HG03025 (cell line): ENCODE results near the gene SLC1A7.

Source experiments
- ATAC-seq: cut with Tn5 transposase; IDR thresholded peaks from one replicate; pipeline ENCODE4 v1.9.1; 2021; ENCODE audit warnings: mild to moderate bottlenecking, moderate library complexity; ENCODE audit not compliant: unreplicated experiment, low FRiP score

Gene SLC1A7

DNA sequence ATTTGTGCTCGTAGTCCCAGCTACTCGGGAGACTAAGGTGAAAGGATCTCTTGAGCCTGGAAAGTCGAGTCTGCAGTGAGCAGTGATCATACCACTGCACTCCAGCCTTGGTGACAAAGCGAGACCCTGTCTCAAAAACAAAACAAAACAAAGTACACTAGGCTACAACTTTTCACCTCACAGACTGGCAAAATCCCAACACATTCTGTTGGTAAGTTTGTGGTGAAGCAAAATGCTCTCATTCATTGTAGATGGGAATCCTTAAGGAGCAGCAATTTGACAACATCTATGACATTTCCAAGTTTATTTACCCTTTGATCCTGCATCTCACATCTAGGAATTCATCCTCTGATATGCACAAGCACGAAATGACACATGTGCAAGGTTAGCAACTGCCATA lies 20.2 kb upstream of the SLC1A7 start:
- no peak for ATAC-seq

DNA sequence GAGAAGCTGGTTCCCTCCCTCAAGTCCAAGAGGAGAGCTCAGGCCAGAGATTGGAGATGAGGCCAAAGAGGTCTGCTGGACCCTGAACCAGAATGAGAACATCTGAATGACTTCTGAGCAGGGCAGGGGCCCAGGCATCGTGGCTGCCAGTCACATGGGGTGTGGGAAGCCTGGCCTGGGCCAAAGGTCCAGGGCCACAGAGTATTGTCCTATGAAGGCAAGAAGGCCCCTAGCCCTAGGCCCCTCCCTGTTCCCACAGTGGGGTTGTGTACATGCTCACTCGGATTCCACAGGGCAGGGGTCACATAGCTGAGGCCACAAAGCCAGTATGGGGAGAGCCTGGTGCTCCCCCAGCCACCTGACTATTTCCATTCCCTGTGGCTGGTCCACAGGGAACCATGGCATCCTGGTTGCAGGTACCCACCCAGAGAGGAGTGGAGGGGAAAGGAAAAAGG lies 18.5 kb upstream of the SLC1A7 start:
- ATAC-seq: no peak

DNA sequence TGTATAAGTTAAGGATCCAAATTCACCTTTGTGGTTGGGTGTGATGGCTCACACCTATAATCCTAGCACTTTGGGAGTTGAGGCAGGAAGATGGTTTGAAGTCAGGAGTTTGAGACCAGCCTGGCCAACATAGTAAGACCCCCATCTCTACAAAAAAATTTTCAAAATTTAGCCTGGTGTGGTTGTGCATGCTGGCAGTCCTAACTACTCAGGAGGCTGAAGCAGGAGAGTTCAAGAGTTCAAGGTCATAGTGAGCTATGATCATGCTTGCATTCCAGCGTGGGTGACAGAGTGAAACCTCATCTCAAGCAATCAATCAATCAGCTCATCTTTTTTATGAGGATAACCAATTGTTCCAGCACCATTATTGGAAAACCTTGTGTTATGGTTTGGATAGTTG lies 16.5 kb upstream of the SLC1A7 start:
- no peak for ATAC-seq

DNA sequence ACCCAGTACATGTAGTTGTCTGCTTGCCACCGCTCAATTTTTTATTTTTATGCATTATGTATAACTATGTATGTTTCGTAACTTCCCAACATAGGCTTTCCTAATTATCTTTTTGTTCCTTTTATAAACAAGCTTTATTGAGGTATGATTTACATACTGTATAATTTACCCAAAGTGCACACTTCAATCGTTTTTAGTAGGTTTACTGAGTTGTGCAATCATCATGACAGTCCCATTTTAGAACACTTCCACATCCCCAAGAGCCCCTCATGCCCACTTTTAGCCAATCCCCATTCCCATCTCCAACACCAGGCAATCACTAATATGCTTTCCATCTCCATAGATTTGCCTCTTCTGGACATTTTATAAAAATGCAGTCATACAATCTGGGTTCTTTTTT lies 14.3 kb upstream of the SLC1A7 start:
- no peak for ATAC-seq

DNA sequence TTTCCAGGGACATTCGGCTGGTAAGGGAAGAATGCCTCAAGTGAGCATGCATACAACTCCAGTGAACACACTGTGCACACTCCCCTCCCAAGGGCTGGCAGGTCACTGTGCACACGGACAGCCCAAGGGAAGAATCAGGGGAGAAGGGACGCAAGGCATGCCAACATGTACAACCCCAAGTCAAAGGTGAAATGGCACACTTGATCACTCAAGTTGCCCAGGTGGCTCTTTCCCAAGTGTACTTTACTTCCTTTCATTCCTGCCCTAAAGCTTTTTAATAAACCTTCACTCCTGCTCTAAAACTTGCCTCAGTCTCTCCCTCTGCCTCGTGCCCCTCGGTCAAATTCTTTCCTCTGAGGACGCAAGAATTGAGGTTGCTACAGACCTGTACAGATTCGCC lies 13.5 kb upstream of the SLC1A7 start:
- ATAC-seq: no peak

DNA sequence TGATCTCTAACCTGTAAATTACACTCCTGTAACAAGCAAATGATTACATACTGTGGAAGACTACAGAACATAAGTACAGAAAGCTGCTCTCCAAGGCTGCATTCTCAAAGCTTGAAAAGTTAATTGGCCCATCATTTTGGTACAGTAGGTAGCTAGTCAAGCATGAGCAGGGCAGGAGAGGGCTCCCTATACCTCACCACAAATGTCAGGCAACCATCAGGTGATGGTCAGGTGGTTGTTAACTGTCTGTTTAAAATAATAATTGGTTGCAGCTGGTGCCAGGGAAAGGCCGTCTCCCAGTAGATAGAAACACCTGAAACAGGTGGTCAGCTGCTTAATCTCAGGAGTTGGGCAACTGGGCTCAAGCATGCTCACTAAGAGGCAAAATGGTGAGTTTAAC lies 13.1 kb upstream of the SLC1A7 start:
- ATAC-seq: no peak

DNA sequence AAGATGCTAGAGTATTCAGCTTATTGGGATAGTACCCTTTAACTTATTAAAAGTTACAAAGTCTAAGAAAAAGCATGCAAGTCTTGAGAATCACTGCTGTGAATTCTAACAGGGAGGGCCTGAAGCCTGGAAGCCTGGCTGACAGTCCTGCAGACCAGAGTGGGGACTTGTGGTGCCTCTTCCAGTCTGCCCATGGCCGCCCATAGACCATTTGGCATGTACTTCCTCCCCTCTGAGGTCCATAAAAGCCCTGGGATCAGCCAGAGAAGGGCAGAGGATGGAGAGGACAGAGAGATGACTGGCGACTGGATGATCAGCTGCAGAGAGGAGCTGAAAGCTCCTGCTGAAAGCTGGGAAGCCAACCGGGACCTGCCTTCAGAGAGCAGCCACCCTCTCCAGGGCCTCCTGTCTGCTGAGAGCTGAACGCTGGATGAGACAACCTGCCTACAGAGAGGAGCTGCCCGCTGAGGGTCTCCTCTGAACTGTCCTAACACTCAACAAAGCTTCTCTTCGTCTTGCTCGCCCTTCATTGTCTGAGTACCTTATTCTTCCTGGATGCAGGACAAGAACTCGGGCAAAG lies 12.5 kb upstream of the SLC1A7 start:
- no peak for ATAC-seq

DNA sequence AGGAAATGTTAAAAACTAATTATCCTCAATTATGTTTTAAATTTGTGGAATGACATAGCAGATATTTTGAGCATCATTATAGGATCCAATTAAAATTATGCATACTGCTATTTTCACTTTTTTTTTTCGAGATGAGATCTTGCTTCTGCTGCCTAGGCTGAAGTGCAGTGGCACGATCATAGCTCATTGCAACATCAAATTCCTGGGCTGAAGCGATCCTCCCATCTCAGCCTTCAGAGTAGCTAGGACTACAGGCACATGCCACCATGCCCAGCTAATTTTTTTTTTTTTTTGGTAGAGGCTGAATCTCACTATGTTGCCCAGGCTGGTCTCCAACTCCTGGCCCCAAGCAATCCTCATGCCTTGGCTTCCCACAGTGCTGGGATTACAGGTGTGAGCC lies 11.3 kb upstream of the SLC1A7 start:
- ATAC-seq: no peak

DNA sequence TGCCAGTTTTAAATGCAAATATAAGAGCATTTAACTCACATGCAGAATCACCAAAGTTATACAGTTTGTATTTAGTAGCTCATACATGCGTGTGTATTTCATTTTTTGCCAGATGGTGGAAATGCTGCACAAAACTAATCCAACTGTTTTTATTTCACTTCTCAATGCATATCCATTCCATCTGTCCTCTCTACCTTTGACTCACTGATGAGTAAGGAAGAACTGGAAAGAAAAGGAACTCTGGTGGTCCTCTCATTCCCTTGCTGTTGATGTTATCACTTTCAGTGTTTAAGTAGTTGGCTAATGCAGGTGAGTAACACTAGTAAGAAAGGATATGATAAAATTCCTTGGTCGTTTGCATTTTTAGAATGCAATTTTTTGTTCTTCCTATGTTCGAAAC lies 5.7 kb upstream of the SLC1A7 start:
- ATAC-seq: no peak

DNA sequence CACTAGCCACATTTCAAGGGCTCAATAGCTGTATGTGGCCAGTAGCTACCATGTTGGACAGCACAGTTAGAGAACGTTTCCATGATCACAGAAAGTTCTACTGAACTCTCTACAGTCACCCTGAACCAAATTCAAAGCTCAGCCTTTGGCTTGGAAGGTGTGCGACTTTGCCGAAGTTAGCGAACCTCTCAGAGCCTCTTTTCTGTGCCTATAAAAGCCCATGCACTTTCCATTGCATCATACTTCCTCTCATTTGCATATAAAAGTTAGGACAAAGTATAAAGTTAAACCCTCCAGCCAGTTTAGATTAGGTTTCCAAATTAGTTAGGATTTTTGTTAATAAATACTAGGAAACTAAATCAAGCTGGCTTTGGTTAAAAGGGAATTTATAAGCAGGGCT lies 4.7 kb upstream of the SLC1A7 start:
- no peak for ATAC-seq

DNA sequence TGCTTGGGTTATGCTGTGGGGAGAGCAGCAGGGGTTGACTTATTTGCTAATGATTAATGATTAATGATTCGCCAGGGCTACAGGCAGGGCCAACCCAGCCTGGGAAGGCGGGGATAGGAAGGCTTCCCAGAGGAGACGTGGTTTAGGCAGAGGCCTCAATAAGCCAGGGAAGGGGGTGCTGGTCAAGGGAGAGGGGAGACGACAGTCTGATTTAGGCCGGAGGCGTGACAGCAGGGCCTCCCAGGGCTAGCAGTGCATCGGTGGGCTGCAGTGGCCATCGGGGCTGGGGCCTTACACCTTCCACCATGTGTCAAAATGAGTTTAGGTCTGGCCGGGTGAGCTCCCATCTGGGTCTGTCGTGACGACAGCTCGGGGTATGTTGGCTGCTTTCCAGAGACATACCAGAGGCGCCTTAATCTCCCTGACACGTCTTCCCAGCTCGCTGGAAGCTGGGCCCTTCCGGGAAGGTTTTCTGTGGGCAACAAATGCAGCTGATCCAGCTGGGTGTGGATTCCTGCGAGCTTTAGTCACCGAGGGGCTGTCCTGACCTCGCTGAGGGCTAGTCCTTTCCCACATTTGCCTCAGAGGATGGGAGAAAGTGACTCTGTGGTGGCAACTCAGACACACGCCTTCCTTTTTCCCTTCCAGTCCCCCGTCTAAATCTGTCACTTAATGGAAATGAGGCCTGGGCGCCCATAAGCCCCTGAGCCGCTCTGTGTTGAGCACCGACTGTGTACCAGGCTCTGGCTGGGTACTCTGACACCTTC lies 3.7 kb upstream of the SLC1A7 start:
- ATAC-seq: no peak

DNA sequence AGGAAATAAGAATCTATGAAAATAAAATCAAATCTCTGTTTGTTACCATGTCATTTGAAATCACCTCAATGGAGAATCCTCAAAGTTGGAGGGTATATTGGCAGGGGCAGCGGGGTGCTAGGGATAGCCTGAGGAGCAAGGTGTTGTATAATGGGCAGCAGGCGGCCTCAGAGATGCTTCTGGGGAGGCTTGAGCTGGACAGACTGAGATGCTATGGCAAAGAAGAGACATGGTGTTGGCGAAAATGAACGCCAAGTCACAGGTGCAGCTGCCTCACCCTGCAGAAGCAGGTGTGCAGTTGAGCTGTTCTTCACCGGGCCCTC lies 3.1 kb upstream of the SLC1A7 start:
- ATAC-seq: no peak

DNA sequence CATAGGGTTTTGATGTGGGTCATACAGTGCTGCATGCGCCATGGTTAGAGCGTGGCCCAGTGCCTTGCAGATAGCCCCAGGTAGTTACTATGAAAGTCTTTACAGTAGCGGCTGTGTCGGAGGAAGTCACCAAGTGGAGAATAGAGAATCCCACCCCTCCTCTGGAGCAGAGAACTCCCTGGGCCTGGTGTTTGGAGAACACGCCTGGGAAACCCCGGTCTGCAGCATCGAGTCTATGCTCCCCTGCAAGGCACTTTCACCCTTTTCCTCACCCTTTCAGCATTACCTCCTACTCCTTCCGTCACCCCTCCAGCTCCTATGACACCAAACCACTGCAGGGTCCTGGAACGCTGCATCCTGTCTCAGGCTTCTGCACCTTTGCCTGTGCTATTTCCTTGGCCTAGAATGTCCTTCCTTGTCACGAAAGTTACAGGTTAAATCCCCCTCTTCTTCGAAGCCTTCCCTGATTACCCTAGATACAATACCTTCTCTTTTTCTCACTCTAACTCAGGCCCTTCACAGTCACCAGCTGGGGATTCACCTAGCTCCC lies 2.7 kb upstream of the SLC1A7 start:
- no peak for ATAC-seq

DNA sequence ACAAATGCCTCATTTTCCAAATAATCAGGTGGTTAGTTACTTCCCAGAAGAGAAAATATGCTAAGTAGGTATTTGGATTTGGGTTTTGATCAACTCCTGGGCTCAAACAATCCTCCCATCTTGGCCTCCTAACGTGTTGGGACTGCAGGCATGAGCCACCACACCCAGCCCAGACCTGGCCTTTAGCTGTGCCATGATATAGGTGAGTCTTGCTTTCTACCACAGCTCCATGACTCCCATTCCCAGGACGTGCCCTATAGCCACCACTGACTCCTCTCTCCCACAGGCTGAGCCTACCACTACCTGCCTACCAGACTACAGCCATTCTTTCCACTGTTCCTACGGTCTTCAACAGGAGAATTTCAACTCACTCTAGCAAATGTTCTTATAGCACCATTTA lies 1.8 kb upstream of the SLC1A7 start:
- ATAC-seq: no peak

DNA sequence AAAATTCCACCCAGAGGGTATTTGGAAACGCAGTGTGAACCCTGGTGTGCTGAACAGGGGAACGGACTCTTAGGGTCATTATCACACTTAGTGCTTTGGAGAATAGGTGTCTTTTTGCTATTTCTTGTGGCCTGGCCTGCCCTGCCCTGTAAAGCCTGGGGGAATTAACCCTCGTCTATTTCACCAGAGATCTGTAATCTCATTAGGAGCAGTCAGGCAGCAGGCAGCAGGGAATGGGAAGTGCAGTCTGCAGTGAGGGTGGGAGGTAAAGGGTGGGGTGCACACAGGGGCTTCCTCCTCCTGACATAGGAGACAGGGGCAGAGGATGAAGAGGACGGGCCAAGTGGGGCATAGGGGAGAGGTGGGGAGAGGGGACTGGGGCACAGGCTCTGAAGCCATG lies 1.1 kb upstream of the SLC1A7 start:
- no peak for ATAC-seq

DNA sequence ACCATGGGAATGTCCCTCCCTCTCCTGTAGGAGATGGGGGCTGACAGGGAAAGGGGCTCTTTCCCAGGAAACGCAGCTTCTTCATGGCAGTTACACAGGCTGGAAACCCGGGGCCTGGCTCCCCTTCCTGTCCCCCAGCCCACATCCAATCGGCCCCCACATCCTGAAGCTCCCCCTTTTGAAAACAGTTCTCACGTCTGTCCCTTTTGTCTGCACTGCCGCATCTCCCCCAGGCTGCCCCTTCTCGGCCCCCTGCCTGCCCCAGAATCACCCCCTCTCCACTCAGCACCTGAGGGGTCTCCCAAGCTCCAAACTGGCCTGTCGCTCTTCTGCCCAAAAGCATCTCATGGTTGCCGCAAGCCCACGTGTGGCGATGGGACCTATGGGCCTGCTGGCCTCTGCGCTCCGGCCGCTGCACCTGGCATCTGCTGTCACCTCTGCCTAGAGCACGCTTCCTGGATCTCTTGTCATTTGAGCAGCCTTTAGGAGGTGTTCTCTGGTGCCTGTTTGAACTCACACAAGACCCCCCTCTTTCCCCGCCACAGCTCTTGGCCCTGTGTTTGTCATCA lies 867 bp downstream of the SLC1A7 start:
- no peak for ATAC-seq

DNA sequence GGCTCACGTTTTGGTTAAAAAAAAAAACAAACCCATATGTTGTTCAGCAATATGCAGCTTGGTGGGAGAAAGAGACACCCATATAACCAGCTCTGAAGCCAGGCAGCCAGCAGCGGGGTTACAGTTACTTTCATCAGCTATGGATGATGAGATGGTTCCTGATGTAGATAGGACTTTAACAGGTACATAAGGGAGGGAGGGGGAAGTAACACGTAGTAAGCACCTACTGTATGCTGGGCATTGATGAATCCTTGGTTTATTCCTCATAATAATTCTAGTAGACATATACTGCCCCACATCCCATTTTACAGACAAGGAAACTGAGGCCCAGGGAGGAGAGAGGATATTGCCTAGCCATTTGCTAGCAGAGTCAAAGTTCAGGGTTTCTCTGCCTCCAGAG lies 2.0 kb downstream of the SLC1A7 start:
- no peak for ATAC-seq

DNA sequence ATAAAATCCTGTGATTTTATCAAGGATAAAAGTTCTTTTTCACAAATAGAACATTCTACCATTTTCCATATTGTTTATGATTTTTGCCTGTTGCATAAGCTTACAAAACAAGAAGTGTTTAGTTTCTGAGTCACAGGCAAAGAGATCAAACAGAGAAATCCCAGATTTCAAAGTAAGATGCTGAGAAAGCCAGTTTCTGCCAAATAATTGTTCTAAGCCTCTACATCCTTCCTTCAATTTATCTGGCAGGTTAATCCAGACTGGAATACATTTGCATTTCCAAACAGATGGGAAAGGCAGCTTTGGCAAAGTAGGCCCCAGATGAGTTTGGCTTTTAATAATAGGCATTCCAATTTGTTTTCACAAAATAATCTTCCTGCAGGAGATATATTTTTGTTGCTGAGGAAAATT lies 2.5 kb downstream of the SLC1A7 start:
- ATAC-seq: no peak

DNA sequence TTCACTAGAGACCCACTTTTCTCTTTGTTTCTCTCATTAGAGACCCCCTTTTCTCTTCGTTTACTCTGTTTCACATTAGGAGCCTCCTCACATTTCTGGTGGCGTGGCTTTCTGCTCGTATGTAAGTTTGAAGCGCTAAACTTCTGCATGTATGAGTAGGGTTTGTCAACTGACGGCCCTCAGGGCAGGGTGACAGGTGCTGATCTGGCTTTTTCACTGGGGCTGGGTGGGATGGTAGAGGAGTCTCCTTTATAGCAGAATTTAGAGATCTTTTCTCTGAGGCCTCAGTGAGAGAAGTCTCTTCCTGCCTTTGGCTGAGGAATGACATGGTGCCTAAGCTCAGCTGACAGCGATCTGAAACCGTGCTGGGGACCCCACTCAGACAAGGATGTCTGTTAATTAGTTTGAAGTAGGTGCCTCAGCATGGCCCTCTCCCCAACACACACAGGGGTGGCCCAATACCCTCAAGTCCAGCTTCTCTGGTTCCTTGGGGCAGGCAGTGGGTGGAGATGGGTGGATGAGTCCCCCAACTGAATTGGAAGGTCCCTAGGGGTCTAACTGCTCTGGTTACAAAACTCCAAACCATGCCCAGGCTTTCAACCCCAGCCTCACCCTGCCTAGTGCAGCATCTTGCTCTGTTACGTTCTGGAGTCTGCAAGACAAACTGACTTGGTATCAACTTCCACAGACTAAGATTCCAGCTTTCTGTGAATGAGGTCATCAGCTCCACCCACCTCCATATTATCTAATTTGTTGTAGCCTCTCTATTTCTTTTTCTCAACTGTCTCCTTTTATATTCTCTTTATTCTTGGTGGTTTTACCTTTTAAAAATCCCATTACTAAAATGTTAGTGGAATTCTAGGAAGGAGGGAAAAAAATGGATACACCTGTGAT lies 3.2 kb downstream of the SLC1A7 start:
- ATAC-seq: no peak

DNA sequence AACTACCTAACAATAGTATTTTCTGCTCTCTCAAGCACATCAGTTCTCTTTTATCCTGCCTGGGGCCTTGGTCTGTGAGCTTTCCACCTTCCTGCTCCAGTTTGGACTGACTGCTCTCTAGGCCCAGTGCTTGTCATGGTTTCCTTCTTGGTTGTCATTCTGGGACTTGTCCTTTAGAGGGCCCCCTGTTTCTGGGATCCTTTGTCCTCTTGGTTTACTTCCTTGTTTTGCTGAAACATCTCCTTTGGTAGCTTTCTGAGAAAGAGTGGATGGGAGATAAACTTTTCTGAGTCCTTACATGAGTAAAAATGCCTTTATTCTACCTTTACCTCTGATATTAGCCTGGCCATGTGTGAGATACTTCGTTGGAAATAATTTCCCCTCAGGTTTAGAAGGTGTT lies 4.7 kb downstream of the SLC1A7 start:
- ATAC-seq: no peak

DNA sequence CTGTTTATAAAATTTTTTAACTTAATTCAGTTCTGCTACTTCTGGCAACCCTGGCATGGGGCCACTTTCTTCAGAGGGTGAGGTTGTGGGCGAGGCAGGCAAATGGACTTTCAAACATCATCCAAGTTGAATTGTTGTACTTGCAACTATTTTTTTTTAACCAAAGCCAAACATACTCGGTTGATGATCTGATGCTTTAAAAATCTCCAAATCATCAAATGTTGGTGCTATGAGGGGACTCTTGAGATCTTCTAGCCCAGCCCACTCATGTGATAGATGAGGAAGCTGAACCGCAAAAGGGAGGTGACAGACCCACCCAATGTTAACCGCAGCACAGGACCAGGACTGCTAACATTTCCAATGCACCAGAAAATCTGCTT lies 6.7 kb downstream of the SLC1A7 start:
- ATAC-seq: no peak
